ENCODE data around the gene NOS1AP.

DNA sequence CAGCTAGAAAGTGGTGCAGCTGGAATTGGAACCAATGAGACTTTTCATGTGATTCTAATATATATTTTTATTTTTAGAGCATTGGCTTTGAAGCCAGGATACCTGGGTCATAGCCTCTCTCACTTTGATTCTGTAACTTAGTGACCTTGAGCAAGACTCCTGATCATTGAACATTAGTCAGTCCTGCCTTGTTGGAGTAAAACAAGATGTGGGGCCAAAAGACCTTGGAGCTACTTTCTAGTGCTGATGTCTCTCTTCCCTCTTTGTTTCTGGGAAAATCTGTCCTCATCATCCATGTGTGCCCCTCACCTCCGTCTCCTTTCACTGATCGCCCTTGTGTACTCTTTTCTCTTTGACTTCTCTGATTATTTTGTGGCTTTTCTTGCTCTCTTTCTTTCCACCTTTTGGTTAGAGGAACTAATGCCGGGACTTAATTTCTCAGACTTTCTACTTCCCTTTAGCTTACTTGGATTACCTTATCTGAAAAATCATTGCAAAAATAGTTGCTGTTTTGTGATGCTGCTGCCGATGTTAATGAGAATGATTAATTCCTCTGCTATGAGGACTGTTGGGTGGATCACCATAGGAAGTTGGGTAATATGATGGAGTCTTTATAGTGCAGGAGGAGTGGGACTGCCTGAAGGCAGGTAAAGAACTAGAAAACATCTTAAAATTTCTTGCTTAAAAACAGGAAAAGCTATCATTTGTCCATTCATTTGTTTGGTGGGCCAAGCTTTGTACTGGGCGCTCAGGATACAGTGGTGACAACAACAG lies 72.0 kb downstream of the NOS1AP start:
- TF ChIP-seq ZNF311 (CRISPR knock-in tag; IDR thresholded peaks at IDR 0.05) (no peak), MCM3 (IDR thresholded peaks at IDR 0.05) (no peak), ILK (tag; IDR thresholded peaks at IDR 0.05; ENCODE audit: borderline replicate concordance, low read depth) (no peak)
- TF ChIP-seq, protein P1, sequence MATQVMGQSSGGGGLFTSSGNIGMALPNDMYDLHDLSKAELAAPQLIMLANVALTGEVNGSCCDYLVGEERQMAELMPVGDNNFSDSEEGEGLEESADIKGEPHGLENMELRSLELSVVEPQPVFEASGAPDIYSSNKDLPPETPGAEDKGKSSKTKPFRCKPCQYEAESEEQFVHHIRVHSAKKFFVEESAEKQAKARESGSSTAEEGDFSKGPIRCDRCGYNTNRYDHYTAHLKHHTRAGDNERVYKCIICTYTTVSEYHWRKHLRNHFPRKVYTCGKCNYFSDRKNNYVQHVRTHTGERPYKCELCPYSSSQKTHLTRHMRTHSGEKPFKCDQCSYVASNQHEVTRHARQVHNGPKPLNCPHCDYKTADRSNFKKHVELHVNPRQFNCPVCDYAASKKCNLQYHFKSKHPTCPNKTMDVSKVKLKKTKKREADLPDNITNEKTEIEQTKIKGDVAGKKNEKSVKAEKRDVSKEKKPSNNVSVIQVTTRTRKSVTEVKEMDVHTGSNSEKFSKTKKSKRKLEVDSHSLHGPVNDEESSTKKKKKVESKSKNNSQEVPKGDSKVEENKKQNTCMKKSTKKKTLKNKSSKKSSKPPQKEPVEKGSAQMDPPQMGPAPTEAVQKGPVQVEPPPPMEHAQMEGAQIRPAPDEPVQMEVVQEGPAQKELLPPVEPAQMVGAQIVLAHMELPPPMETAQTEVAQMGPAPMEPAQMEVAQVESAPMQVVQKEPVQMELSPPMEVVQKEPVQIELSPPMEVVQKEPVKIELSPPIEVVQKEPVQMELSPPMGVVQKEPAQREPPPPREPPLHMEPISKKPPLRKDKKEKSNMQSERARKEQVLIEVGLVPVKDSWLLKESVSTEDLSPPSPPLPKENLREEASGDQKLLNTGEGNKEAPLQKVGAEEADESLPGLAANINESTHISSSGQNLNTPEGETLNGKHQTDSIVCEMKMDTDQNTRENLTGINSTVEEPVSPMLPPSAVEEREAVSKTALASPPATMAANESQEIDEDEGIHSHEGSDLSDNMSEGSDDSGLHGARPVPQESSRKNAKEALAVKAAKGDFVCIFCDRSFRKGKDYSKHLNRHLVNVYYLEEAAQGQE (IDR thresholded peaks at IDR 0.05; ENCODE audit: borderline replicate concordance): no peak
- TF ChIP-seq, protein P1 (CRISPR knock-in tag; IDR thresholded peaks at IDR 0.05; ENCODE audit: low read depth): no peak
